NT2/D1 (cell line): ENCODE data around the gene FRRS1L.

Source experiments
- DNase-seq: peaks from one replicate; pipeline ENCODE4 v3.0.0-alpha.2; 2011; ENCODE audit warnings: low read depth, low spot score
- H3K27me3 ChIP-seq: 2 replicates; pipeline ENCODE4 v1.6.0; 2011; ENCODE audit warnings: mild to moderate bottlenecking; ENCODE audit not compliant: insufficient read length, insufficient read depth
- H3K36me3 ChIP-seq: 2 replicates; pipeline ENCODE4 v1.6.1; 2011; ENCODE audit warnings: mild to moderate bottlenecking, low read length, mixed read lengths; ENCODE audit not compliant: insufficient read depth, insufficient read length
- H3K4me1 ChIP-seq: 2 replicates; pipeline ENCODE4 v1.5.1; 2011; ENCODE audit not compliant: insufficient read depth, insufficient read length
- H3K4me3 ChIP-seq: 2 replicates; pipeline ENCODE4 v1.5.1; 2011; ENCODE audit warnings: low read depth; ENCODE audit not compliant: insufficient read length
- H3K9ac ChIP-seq: 2 replicates; pipeline ENCODE4 v1.6.0; 2011; ENCODE audit warnings: low read depth; ENCODE audit not compliant: insufficient read length
- H3K9me3 ChIP-seq: 2 replicates; pipeline ENCODE4 v1.5.1; 2011; ENCODE audit warnings: mild to moderate bottlenecking, low read length; ENCODE audit not compliant: insufficient read depth
- SUZ12 ChIP-seq: IDR thresholded peaks from 2 replicates; pipeline ENCODE4 v1.6.1; 2011; ENCODE audit not compliant: insufficient read length, insufficient read depth; ENCODE audit errors: extremely low read depth
- YY1 ChIP-seq: IDR thresholded peaks from 2 replicates; pipeline ENCODE4 v1.6.1; 2011; ENCODE audit not compliant: insufficient read length, insufficient read depth
- ZNF274 ChIP-seq: IDR thresholded peaks from 2 replicates; pipeline ENCODE4 v1.6.1; 2011; ENCODE audit warnings: mild to moderate bottlenecking, low read depth, low read length

Gene FRRS1L

GRCh38 chr9:109100543-109101201 lies 66.4 kb downstream of the FRRS1L start:
- no peak for DNase-seq
- no peaks in the 10 kb centered on the region for H3K9me3 ChIP-seq
- H3K4me1 ChIP-seq = no peaks in the 10 kb centered on the region
- H3K9ac ChIP-seq = no peak overlapping the region
- no peak overlapping the region for H3K4me3 ChIP-seq
- TF ChIP-seq ZNF274 = no peak
- TF ChIP-seq YY1 = no peak
- TF ChIP-seq SUZ12 = no peak
- no peaks in the 10 kb centered on the region for H3K27me3 ChIP-seq
- H3K36me3 ChIP-seq = peaks cover 37% of the 10 kb centered on the region

GRCh38 chr9:109098960-109099308 lies 68.1 kb downstream of the FRRS1L start:
- TF ChIP-seq YY1 (no peak), ZNF274 (no peak), SUZ12 (no peak)
- Histone ChIP-seq H3K27me3 (no peaks in the 10 kb centered on the region), H3K4me1 (no peaks in the 10 kb centered on the region), H3K4me3 (no peak overlapping the region), H3K9ac (no peak overlapping the region), H3K36me3 (peaks cover 35% of the 10 kb centered on the region), H3K9me3 (no peaks in the 10 kb centered on the region)
- DNase-seq = no peak

- no peak for TF ChIP-seq ZNF274
- TF ChIP-seq SUZ12 = no peak
- no peak for TF ChIP-seq YY1
- no peaks in the 10 kb centered on the region for H3K27me3 ChIP-seq
- no peaks in the 10 kb centered on the region for H3K4me1 ChIP-seq
- H3K4me3 ChIP-seq = no peak overlapping the region
- H3K9ac ChIP-seq = no peak overlapping the region
- H3K36me3 ChIP-seq = peaks cover 35% of the 10 kb centered on the region
- no peak for DNase-seq
- no peaks in the 10 kb centered on the region for H3K9me3 ChIP-seq
Measured at GRCh38 chr9:109098171-109098959, 68.7 kb downstream of the FRRS1L start.

GRCh38 chr9:109097146-109097545 lies 69.9 kb downstream of the FRRS1L start:
- H3K9ac ChIP-seq = no peak overlapping the region
- no peak for TF ChIP-seq YY1
- no peak for TF ChIP-seq ZNF274
- TF ChIP-seq SUZ12 = no peak
- H3K36me3 ChIP-seq = peaks cover 44% of the 10 kb centered on the region
- no peak overlapping the region for H3K4me3 ChIP-seq
- H3K27me3 ChIP-seq = no peaks in the 10 kb centered on the region
- no peak for DNase-seq
- no peaks in the 10 kb centered on the region for H3K9me3 ChIP-seq
- no peaks in the 10 kb centered on the region for H3K4me1 ChIP-seq

- no peaks in the 10 kb centered on the region for H3K27me3 ChIP-seq
- TF ChIP-seq YY1 (no peak), ZNF274 (no peak), SUZ12 (no peak)
- H3K4me3 ChIP-seq = no peak overlapping the region
- H3K9ac ChIP-seq = no peak overlapping the region
- DNase-seq = no peak
- no peaks in the 10 kb centered on the region for H3K4me1 ChIP-seq
- no peaks in the 10 kb centered on the region for H3K9me3 ChIP-seq
- H3K36me3 ChIP-seq = peaks cover 59% of the 10 kb centered on the region
Measured at GRCh38 chr9:109095321-109095720, 71.7 kb downstream of the FRRS1L start.

GRCh38 chr9:109094268-109094667 lies 72.8 kb downstream of the FRRS1L start:
- Histone ChIP-seq H3K4me3 (no peak overlapping the region), H3K36me3 (peaks cover 65% of the 10 kb centered on the region), H3K9ac (no peak overlapping the region)

GRCh38 chr9:109092587-109092986 lies 74.5 kb downstream of the FRRS1L start:
- Histone ChIP-seq H3K4me3 (no peak overlapping the region), H3K4me1 (no peaks in the 10 kb centered on the region), H3K36me3 (peaks cover 78% of the 10 kb centered on the region), H3K9me3 (no peaks in the 10 kb centered on the region), H3K9ac (no peak overlapping the region), H3K27me3 (no peaks in the 10 kb centered on the region)
- TF ChIP-seq SUZ12 (no peak), YY1 (no peak), ZNF274 (no peak)
- no peak for DNase-seq

More at GRCh38 chr9:109094268-109094667, 72.8 kb downstream of the FRRS1L start:
- no peak for DNase-seq
- TF ChIP-seq SUZ12 (no peak), YY1 (no peak), ZNF274 (no peak)
- no peaks in the 10 kb centered on the region for H3K27me3 ChIP-seq
- H3K9me3 ChIP-seq = no peaks in the 10 kb centered on the region
- H3K4me1 ChIP-seq = no peaks in the 10 kb centered on the region
